Nephron (organoid): ENCODE data around the gene ARL5A.

Experiments
- H3K27ac Mint-ChIP-seq, 3 experiments: 2 replicates each; pipeline ENCODE4 v1.8.0; 2020; ENCODE audit warnings: mixed read lengths in 3 of 3, mild to moderate bottlenecking in 2 of 3, moderate library complexity in 1 of 3
- H3K27me3 Mint-ChIP-seq: 2 replicates; pipeline ENCODE4 v1.8.0; 2021; ENCODE audit warnings: low read depth, mild to moderate bottlenecking, moderate library complexity, mixed read lengths
- H3K36me3 Mint-ChIP-seq: 2 replicates; pipeline ENCODE4 v1.8.0; 2020; ENCODE audit warnings: low read depth, mixed read lengths
- H3K4me1 Mint-ChIP-seq: 2 replicates; pipeline ENCODE4 v1.8.0; 2020; ENCODE audit warnings: mixed read lengths
- H3K4me3 Mint-ChIP-seq, 3 experiments: 2 replicates each; pipeline ENCODE4 v1.8.0; 2020; ENCODE audit warnings: mild to moderate bottlenecking in 3 of 3, mixed read lengths in 3 of 3, moderate library complexity in 2 of 3
- H3K9me3 Mint-ChIP-seq: 2 replicates; pipeline ENCODE4 v1.8.0; 2020; ENCODE audit warnings: mixed read lengths
- TF ChIP-seq, protein P1 (sequence below), 3 experiments: fragments of 200-600 bp; sonication (generic); IDR thresholded peaks; one replicate each; pipeline ENCODE4 v1.5.0; 2021; ENCODE audit warnings: antibody characterized with exemption in 3 of 3; ENCODE audit not compliant: unreplicated experiment in 3 of 3

ARL5A gene

DNA sequence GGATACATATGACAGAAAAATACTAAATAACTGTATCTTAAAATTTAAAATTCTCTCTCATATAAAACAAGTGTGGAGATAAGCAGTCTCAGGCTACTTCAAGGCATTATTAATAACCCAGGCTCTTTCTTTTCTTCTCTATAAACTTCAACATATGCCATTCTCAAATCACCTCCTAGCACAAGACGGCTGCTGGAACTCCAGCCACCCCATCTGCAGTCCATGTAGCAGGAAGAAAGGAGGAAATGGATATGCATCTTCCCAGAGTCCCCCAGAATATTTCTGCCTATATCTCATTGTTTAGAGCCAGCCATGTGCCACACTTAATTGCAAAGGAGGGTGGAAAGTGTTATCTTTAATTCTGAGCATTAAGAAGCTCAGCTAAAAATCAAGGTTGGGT, 58.6 kb downstream of the ARL5A start:
- Mint-ChIP-seq H3K27me3 (peaks cover 4% of the 10 kb centered on the region), H3K36me3 (peaks cover 20% of the 10 kb centered on the region), H3K4me1 (peaks cover 56% of the 10 kb centered on the region), H3K9me3 (peaks cover 2% of the 10 kb centered on the region), H3K4me3 (no peak overlapping the region), H3K27ac (no peak overlapping the region)
- TF ChIP-seq, protein P1, sequence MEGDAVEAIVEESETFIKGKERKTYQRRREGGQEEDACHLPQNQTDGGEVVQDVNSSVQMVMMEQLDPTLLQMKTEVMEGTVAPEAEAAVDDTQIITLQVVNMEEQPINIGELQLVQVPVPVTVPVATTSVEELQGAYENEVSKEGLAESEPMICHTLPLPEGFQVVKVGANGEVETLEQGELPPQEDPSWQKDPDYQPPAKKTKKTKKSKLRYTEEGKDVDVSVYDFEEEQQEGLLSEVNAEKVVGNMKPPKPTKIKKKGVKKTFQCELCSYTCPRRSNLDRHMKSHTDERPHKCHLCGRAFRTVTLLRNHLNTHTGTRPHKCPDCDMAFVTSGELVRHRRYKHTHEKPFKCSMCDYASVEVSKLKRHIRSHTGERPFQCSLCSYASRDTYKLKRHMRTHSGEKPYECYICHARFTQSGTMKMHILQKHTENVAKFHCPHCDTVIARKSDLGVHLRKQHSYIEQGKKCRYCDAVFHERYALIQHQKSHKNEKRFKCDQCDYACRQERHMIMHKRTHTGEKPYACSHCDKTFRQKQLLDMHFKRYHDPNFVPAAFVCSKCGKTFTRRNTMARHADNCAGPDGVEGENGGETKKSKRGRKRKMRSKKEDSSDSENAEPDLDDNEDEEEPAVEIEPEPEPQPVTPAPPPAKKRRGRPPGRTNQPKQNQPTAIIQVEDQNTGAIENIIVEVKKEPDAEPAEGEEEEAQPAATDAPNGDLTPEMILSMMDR (IDR thresholded peaks at IDR 0.05; ENCODE audit: unreplicated experiment in 3 of 3), result no peak

GRCh38 chr2:151767536-151767935, 60.7 kb downstream of the ARL5A start:
- H3K9me3 Mint-ChIP-seq, result peaks cover 2% of the 10 kb centered on the region
- H3K4me3 Mint-ChIP-seq, result no peak overlapping the region
- peaks cover 4% of the 10 kb centered on the region for H3K27me3 Mint-ChIP-seq
- TF ChIP-seq, protein P1 (IDR thresholded peaks at IDR 0.05; ENCODE audit: unreplicated experiment in 3 of 3), result no peak
- H3K27ac Mint-ChIP-seq, result peak overlapping the region in 2 of 3 experiments; percentile 31 to 42
- H3K4me1 Mint-ChIP-seq, result peaks cover 63% of the 10 kb centered on the region
- peaks cover 16% of the 10 kb centered on the region for H3K36me3 Mint-ChIP-seq

DNA sequence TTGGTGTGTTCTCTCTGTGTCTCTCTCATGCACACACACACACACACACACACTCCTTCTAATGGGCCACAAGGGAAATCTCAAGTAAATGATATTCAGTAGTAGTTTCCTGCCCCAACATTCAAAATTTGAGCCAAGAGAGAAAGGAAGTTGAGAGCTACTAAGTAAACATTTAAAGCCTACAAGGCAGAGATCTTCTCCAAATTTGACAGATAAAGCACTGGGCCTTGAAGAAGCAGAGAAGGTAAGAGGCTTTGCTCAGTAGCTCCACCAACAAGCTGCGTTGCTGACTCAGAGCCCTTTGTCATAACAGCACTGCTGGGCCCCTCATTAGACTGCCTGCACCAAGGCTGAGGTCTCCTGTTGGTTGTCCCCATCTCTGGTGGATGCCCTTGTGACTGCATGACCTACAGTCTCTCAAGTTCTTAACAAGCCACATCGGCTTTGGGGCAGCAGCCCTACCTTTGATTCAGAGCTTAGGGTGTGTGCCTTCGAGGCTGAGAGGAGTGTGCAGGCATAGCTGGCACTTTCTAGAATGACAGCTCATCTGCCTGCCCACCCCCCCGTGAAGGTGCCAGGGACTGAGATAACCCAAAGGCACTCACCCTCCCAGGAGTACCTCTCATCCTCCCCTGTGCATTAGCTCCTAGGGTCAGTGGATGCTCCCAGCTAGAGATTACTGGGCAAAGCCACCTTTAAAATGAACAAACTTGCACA, 61.6 kb downstream of the ARL5A start:
- Mint-ChIP-seq H3K27ac (peak overlapping the region; percentile 10 to 58 (median 42)), H3K9me3 (peaks cover 2% of the 10 kb centered on the region), H3K27me3 (peaks cover 4% of the 10 kb centered on the region), H3K4me3 (no peak overlapping the region), H3K36me3 (peaks cover 16% of the 10 kb centered on the region), H3K4me1 (peaks cover 57% of the 10 kb centered on the region)
- TF ChIP-seq, protein P1 (IDR thresholded peaks at IDR 0.05; ENCODE audit: unreplicated experiment in 3 of 3), result no peak

DNA sequence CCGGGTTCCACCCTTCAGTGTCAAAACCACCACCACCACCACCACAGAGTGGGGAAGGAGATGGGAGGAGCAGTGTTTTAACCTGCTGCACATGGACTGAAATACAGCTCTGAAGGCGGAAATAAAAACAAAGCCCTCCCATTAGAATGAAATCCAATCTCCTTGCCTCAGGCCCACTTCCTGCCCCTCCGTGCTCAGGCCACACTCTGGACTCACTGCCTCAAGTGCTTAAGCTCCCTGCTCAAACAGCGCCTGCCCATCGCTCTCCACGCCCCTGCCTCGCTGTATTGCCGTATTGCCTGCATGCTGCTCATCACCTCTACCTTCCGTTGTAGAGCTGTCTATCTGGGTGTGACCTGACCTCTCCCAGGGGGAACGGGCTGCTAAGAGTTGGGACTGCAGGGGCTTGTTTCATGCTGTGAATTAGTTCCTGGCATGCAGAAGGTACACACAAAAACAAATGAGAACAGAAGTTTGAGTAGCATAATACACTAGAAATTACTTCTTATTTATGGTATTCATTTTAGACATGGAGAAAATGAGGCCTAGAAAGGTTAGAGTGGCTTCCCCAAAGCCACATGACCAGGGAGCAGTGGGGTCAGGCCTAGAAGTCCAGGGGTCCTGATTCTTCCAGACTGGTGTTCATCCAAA, 62.3 kb downstream of the ARL5A start:
- Mint-ChIP-seq H3K4me3 (no peak overlapping the region), H3K9me3 (peaks cover 2% of the 10 kb centered on the region), H3K27ac (peak overlapping the region; percentile 10 to 77 (median 58)), H3K4me1 (peaks cover 55% of the 10 kb centered on the region), H3K27me3 (peaks cover 4% of the 10 kb centered on the region), H3K36me3 (peaks cover 12% of the 10 kb centered on the region)
- TF ChIP-seq, protein P1 (IDR thresholded peaks at IDR 0.05; ENCODE audit: unreplicated experiment in 3 of 3), result no peak

DNA sequence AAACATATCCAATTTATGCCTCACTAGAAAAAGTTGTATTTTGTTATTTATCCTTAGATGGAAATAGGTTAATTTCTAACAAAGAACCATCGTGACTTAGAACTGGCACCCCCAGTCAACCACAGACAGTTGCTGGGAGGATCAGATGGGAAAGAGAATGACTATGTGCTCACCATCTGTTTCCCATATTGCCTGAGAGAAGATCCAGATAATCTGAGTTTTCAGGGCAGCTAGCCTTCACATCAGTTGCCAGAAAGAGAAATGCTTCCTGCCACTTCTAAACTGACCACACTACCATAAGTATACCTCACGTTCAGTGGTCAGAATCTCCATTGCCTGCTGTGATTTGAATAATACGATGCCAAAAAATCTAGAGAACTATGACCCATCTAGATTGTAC, 65.5 kb downstream of the ARL5A start:
- H3K27ac Mint-ChIP-seq, result peak overlapping the region in 1 of 3 experiments; percentile 34
- no peaks in the 10 kb centered on the region for H3K9me3 Mint-ChIP-seq
- peaks cover 69% of the 10 kb centered on the region for H3K4me1 Mint-ChIP-seq
- TF ChIP-seq, protein P1 (IDR thresholded peaks at IDR 0.05; ENCODE audit: unreplicated experiment in 3 of 3), result no peak
- no peaks in the 10 kb centered on the region for H3K27me3 Mint-ChIP-seq
- H3K4me3 Mint-ChIP-seq, result no peak overlapping the region
- H3K36me3 Mint-ChIP-seq, result peaks cover 5% of the 10 kb centered on the region
